H1 (cell line): ENCODE results near the gene FNDC3A.

Experiments
- CEBPB ChIP-seq: IDR thresholded peaks from 2 replicates; pipeline ENCODE4 v1.6.1; 2012; ENCODE audit warnings: low read depth, low read length
- EZH2 ChIP-seq: fragments of 200-600 bp; sonication (generic); IDR thresholded peaks from 2 replicates; pipeline ENCODE4 v1.7.1; 2012; ENCODE audit warnings: low read depth, mild to moderate bottlenecking, moderate library complexity, low read length, inconsistent platforms; ENCODE audit not compliant: severe bottlenecking
- RNF2 ChIP-seq: fragments of 200-900, 300-1000 bp; sonication (generic); IDR thresholded peaks from 2 replicates; pipeline ENCODE4 v1.7.1; 2016; ENCODE audit warnings: borderline replicate concordance, low read depth, mild to moderate bottlenecking, antibody characterized with exemption, low read length; ENCODE audit not compliant: poor library complexity, severe bottlenecking; ENCODE audit errors: missing control alignments
- SIN3A ChIP-seq, 2 experiments: IDR thresholded peaks in 1 of 2; conservative IDR thresholded peaks in 1 of 2; 2 replicates each; pipeline ENCODE4 v1.6.1; 2011 to 2012; ENCODE audit warnings: low read length in 2 of 2, improper control_type of control experiment in 1 of 2, low read depth in 1 of 2, mild to moderate bottlenecking in 1 of 2
- TEAD4 ChIP-seq: IDR thresholded peaks from 2 replicates; pipeline ENCODE4 v1.6.1; 2012; ENCODE audit warnings: low read depth, low read length, inconsistent platforms, mixed read lengths
- TF ChIP-seq, protein P1 (sequence below): IDR thresholded peaks from 2 replicates; pipeline ENCODE4 v1.6.1; 2011; ENCODE audit warnings: low read length, improper control_type of control experiment
- TF ChIP-seq, protein P2 (sequence below): IDR thresholded peaks from 2 replicates; pipeline ENCODE4 v1.6.1; 2012; ENCODE audit warnings: inconsistent platforms
- TF ChIP-seq, protein P3 (sequence below), 3 experiments: IDR thresholded peaks; 1 replicate in 2 of 3; 2 replicates in 1 of 3; pipeline versions ENCODE4 v1.5.1 to v1.6.1; 2011; ENCODE audit warnings: low read length in 3 of 3, mild to moderate bottlenecking in 3 of 3, inconsistent platforms in 2 of 3, low read depth in 1 of 3, moderate library complexity in 1 of 3; ENCODE audit not compliant: insufficient read depth in 1 of 3; ENCODE audit errors: control extremely low read depth in 1 of 3

DNA sequence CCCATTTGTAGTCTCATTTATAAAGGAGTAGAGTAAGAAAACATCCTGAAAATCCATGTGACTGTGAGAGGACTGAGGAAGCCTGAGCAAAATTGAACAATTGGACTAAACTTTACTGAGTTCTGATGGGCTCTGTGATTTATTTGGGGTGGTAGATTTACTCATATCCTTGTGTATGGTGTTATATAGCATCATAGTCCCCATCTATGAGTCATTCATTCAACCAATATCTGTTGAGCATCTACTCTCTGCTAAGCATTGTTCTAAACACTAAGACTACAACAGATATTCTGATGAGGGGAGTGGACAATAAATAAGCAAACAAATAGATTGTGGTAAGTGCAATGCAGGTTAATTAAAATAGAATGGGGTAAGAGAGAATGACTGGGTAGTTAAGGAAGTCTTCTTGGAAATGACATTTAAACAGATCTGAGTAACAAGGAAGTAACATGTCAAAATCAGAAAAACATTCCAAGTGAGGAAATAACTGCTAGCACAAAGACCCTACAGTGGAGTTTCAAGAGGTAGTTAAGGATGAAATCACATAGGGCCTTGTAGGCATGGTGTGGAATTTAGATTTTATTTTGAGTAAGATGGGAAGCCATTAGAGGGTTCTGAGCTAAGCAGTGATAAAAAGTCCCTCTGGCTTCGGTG is 208.1 kb downstream of the FNDC3A start:
- TF ChIP-seq, protein P1, sequence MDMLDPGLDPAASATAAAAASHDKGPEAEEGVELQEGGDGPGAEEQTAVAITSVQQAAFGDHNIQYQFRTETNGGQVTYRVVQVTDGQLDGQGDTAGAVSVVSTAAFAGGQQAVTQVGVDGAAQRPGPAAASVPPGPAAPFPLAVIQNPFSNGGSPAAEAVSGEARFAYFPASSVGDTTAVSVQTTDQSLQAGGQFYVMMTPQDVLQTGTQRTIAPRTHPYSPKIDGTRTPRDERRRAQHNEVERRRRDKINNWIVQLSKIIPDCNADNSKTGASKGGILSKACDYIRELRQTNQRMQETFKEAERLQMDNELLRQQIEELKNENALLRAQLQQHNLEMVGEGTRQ, result no peak
- no peak for TF ChIP-seq SIN3A (conservative IDR thresholded peaks at IDR 0.05 in 1 of 2, IDR thresholded peaks at IDR 0.05 in 1 of 2; ENCODE audit: low read depth in 1 of 2, low read length in 2 of 2)
- no peak for TF ChIP-seq CEBPB
- TF ChIP-seq, protein P2, sequence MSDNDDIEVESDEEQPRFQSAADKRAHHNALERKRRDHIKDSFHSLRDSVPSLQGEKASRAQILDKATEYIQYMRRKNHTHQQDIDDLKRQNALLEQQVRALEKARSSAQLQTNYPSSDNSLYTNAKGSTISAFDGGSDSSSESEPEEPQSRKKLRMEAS, result no peak
- TF ChIP-seq, protein P3, sequence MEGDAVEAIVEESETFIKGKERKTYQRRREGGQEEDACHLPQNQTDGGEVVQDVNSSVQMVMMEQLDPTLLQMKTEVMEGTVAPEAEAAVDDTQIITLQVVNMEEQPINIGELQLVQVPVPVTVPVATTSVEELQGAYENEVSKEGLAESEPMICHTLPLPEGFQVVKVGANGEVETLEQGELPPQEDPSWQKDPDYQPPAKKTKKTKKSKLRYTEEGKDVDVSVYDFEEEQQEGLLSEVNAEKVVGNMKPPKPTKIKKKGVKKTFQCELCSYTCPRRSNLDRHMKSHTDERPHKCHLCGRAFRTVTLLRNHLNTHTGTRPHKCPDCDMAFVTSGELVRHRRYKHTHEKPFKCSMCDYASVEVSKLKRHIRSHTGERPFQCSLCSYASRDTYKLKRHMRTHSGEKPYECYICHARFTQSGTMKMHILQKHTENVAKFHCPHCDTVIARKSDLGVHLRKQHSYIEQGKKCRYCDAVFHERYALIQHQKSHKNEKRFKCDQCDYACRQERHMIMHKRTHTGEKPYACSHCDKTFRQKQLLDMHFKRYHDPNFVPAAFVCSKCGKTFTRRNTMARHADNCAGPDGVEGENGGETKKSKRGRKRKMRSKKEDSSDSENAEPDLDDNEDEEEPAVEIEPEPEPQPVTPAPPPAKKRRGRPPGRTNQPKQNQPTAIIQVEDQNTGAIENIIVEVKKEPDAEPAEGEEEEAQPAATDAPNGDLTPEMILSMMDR (IDR thresholded peaks at IDR 0.05; ENCODE audit: control extremely low read depth in 1 of 3, insufficient read depth in 1 of 3, low read depth in 1 of 3, low read length in 3 of 3), result no peak
- no peak for TF ChIP-seq RNF2
- TF ChIP-seq EZH2, result no peak
- TF ChIP-seq TEAD4, result no peak
